NT2/D1 (cell line): ENCODE results near the gene MSRB3.
A peak's percentile ranks its signal among the peaks of the same experiment; 100 is the strongest.
"Not testable (repeated sequence)": the region's sequence is repeated elsewhere in the genome, so short reads cannot be mapped to it uniquely, and the experiment has no call there.

Experiments used
- DNase-seq: peaks from one replicate; pipeline ENCODE4 v3.0.0-alpha.2; 2011; ENCODE audit warnings: low read depth, low spot score
- H3K27me3 ChIP-seq: 2 replicates; pipeline ENCODE4 v1.6.0; 2011; ENCODE audit warnings: mild to moderate bottlenecking; ENCODE audit not compliant: insufficient read length, insufficient read depth
- H3K36me3 ChIP-seq: 2 replicates; pipeline ENCODE4 v1.6.1; 2011; ENCODE audit warnings: mild to moderate bottlenecking, low read length, mixed read lengths; ENCODE audit not compliant: insufficient read depth, insufficient read length
- H3K4me1 ChIP-seq: 2 replicates; pipeline ENCODE4 v1.5.1; 2011; ENCODE audit not compliant: insufficient read depth, insufficient read length
- H3K4me3 ChIP-seq: 2 replicates; pipeline ENCODE4 v1.5.1; 2011; ENCODE audit warnings: low read depth; ENCODE audit not compliant: insufficient read length
- H3K9ac ChIP-seq: 2 replicates; pipeline ENCODE4 v1.6.0; 2011; ENCODE audit warnings: low read depth; ENCODE audit not compliant: insufficient read length
- H3K9me3 ChIP-seq: 2 replicates; pipeline ENCODE4 v1.5.1; 2011; ENCODE audit warnings: mild to moderate bottlenecking, low read length; ENCODE audit not compliant: insufficient read depth
- SUZ12 ChIP-seq: IDR thresholded peaks from 2 replicates; pipeline ENCODE4 v1.6.1; 2011; ENCODE audit not compliant: insufficient read length, insufficient read depth; ENCODE audit errors: extremely low read depth
- YY1 ChIP-seq: IDR thresholded peaks from 2 replicates; pipeline ENCODE4 v1.6.1; 2011; ENCODE audit not compliant: insufficient read length, insufficient read depth
- ZNF274 ChIP-seq: IDR thresholded peaks from 2 replicates; pipeline ENCODE4 v1.6.1; 2011; ENCODE audit warnings: mild to moderate bottlenecking, low read depth, low read length

MSRB3 gene

GRCh38 chr12:65305346-65305950 lies 27.0 kb downstream of the MSRB3 start:
- Histone ChIP-seq H3K4me1 (no peaks in the 10 kb centered on the region), H3K36me3 (peaks cover 4% of the 10 kb centered on the region), H3K9ac (no peak overlapping the region), H3K9me3 (no peaks in the 10 kb centered on the region), H3K4me3 (no peak overlapping the region), H3K27me3 (no peaks in the 10 kb centered on the region)
- DNase-seq, result no peak
- TF ChIP-seq SUZ12 (no peak), ZNF274 (no peak), YY1 (no peak)

- Histone ChIP-seq H3K36me3 (peaks cover 4% of the 10 kb centered on the region), H3K4me1 (no peaks in the 10 kb centered on the region), H3K4me3 (no peak overlapping the region), H3K27me3 (no peaks in the 10 kb centered on the region), H3K9ac (no peak overlapping the region), H3K9me3 (no peaks in the 10 kb centered on the region)
- TF ChIP-seq ZNF274, result no peak
- no peak for TF ChIP-seq YY1
- no peak for TF ChIP-seq SUZ12
- DNase-seq, result peak; percentile 8
These were observed 28.1 kb downstream of the MSRB3 start for GRCh38 chr12:65306366-65307168.

GRCh38 chr12:65307169-65307501 lies 28.7 kb downstream of the MSRB3 start:
- Histone ChIP-seq H3K9ac (no peak overlapping the region), H3K4me3 (no peak overlapping the region)

GRCh38 chr12:65308006-65308405 lies 29.5 kb downstream of the MSRB3 start:
- DNase-seq, result no peak
- no peak overlapping the region for H3K4me3 ChIP-seq
- no peaks in the 10 kb centered on the region for H3K27me3 ChIP-seq
- H3K36me3 ChIP-seq, result peaks cover 4% of the 10 kb centered on the region
- no peaks in the 10 kb centered on the region for H3K4me1 ChIP-seq
- no peaks in the 10 kb centered on the region for H3K9me3 ChIP-seq
- TF ChIP-seq SUZ12 (no peak), YY1 (no peak), ZNF274 (no peak)
- no peak overlapping the region for H3K9ac ChIP-seq

More at GRCh38 chr12:65307169-65307501, 28.7 kb downstream of the MSRB3 start:
- no peaks in the 10 kb centered on the region for H3K9me3 ChIP-seq
- H3K27me3 ChIP-seq, result no peaks in the 10 kb centered on the region
- H3K36me3 ChIP-seq, result peaks cover 4% of the 10 kb centered on the region
- no peaks in the 10 kb centered on the region for H3K4me1 ChIP-seq
- DNase-seq, result no peak
- TF ChIP-seq ZNF274 (no peak), SUZ12 (no peak), YY1 (no peak)

- Histone ChIP-seq H3K9me3 (no peaks in the 10 kb centered on the region), H3K36me3 (peaks cover 4% of the 10 kb centered on the region), H3K4me1 (no peaks in the 10 kb centered on the region), H3K4me3 (no peak overlapping the region), H3K9ac (no peak overlapping the region), H3K27me3 (no peaks in the 10 kb centered on the region)
- TF ChIP-seq YY1, result no peak
- TF ChIP-seq ZNF274, result no peak
- no peak for TF ChIP-seq SUZ12
- DNase-seq, result no peak
These were observed 30.2 kb downstream of the MSRB3 start for GRCh38 chr12:65308601-65309071.

- Histone ChIP-seq H3K27me3 (no peaks in the 10 kb centered on the region), H3K36me3 (peaks cover 4% of the 10 kb centered on the region), H3K9me3 (no peaks in the 10 kb centered on the region), H3K4me1 (no peaks in the 10 kb centered on the region), H3K4me3 (no peak overlapping the region), H3K9ac (no peak overlapping the region)
- TF ChIP-seq YY1 (no peak), SUZ12 (no peak), ZNF274 (no peak)
- no peak for DNase-seq
These were observed 32.8 kb downstream of the MSRB3 start for GRCh38 chr12:65311260-65311659.

- H3K4me3 ChIP-seq, result no peak overlapping the region
- no peak for TF ChIP-seq ZNF274
- TF ChIP-seq SUZ12, result no peak
- TF ChIP-seq YY1, result no peak
- H3K27me3 ChIP-seq, result no peaks in the 10 kb centered on the region
- DNase-seq, result no peak
- H3K4me1 ChIP-seq, result no peaks in the 10 kb centered on the region
- no peak overlapping the region for H3K9ac ChIP-seq
- H3K36me3 ChIP-seq, result no peaks in the 10 kb centered on the region
- no peaks in the 10 kb centered on the region for H3K9me3 ChIP-seq
These were observed 35.3 kb downstream of the MSRB3 start for GRCh38 chr12:65313719-65314317.

- not testable (repeated sequence) for H3K36me3 ChIP-seq, H3K27me3 ChIP-seq, H3K9ac ChIP-seq, H3K9me3 ChIP-seq, H3K4me3 ChIP-seq, DNase-seq, H3K4me1 ChIP-seq
These were observed 36.8 kb downstream of the MSRB3 start for GRCh38 chr12:65315238-65315637.
